Measurements from ENCODE around the gene CCDC148.

DNA sequence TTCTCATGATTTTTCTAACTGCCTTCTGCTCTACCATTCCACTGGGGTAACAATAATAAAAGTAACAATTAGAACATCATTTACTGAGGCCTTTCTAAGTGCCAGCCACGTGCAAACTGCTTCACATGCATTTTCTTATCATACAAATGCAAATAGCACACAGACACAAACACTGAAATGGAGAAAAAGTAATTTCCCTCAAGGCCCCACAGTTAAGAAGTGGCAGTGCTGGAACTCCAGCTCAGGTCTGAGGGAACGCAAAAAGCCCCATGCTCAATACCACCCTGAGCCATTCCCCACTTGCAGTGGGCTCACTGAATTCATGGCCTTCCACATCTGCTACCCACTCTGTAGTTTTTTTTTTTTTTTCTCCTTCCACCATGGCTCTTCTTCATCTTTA lies 214.3 kb downstream of the CCDC148 start:
- TF ChIP-seq NR3C1 (IDR thresholded peaks at IDR 0.05) (no peak), PHF8 (IDR thresholded peaks at IDR 0.05; ENCODE audit: borderline replicate concordance, low read depth) (no peak), NFE2L2 (conservative IDR thresholded peaks at IDR 0.05; ENCODE audit: low read length) (no peak), BHLHE40 (IDR thresholded peaks at IDR 0.05; ENCODE audit: low read depth, low read length) (no peak), ESRRA (IDR thresholded peaks at IDR 0.05; ENCODE audit: borderline replicate concordance, low read length) (no peak), CHD4 (IDR thresholded peaks at IDR 0.05; ENCODE audit: borderline replicate concordance) (no peak), RAD21 (conservative IDR thresholded peaks at IDR 0.05 in 1 of 2, IDR thresholded peaks at IDR 0.05 in 1 of 2) (no peak), MAZ (IDR thresholded peaks at IDR 0.05; ENCODE audit: borderline replicate concordance, low read depth, low read length) (no peak), MYC (IDR thresholded peaks at IDR 0.05; ENCODE audit: borderline replicate concordance, low read length) (no peak), SREBF2 (IDR thresholded peaks at IDR 0.05) (no peak), KDM1A (IDR thresholded peaks at IDR 0.05; ENCODE audit: low read depth) (no peak), ZSCAN20 (CRISPR knock-in tag; IDR thresholded peaks at IDR 0.05) (no peak)
- TF ChIP-seq, protein P1, sequence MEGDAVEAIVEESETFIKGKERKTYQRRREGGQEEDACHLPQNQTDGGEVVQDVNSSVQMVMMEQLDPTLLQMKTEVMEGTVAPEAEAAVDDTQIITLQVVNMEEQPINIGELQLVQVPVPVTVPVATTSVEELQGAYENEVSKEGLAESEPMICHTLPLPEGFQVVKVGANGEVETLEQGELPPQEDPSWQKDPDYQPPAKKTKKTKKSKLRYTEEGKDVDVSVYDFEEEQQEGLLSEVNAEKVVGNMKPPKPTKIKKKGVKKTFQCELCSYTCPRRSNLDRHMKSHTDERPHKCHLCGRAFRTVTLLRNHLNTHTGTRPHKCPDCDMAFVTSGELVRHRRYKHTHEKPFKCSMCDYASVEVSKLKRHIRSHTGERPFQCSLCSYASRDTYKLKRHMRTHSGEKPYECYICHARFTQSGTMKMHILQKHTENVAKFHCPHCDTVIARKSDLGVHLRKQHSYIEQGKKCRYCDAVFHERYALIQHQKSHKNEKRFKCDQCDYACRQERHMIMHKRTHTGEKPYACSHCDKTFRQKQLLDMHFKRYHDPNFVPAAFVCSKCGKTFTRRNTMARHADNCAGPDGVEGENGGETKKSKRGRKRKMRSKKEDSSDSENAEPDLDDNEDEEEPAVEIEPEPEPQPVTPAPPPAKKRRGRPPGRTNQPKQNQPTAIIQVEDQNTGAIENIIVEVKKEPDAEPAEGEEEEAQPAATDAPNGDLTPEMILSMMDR (IDR thresholded peaks at IDR 0.05), result no peak
- TF ChIP-seq, protein P2, sequence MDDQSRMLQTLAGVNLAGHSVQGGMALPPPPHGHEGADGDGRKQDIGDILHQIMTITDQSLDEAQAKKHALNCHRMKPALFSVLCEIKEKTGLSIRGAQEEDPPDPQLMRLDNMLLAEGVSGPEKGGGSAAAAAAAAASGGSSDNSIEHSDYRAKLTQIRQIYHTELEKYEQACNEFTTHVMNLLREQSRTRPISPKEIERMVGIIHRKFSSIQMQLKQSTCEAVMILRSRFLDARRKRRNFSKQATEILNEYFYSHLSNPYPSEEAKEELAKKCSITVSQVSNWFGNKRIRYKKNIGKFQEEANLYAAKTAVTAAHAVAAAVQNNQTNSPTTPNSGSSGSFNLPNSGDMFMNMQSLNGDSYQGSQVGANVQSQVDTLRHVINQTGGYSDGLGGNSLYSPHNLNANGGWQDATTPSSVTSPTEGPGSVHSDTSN (IDR thresholded peaks at IDR 0.05), result no peak
